SK-N-MC (cell line): Measurements from ENCODE around the gene ARHGAP44.

Experiments used
- EZH2 ChIP-seq: fragments of 200-600 bp; sonication (generic); IDR thresholded peaks from one replicate; pipeline ENCODE4 v1.6.1; 2017; ENCODE audit warnings: antibody characterized with exemption
- POLR2AphosphoS5 ChIP-seq: IDR thresholded peaks from 2 replicates; pipeline ENCODE4 v1.6.1; 2012; ENCODE audit warnings: mild to moderate bottlenecking, low read depth, low read length, borderline replicate concordance

- TF ChIP-seq EZH2 (no peak), POLR2AphosphoS5 (no peak)
Observed at GRCh38 chr17:12996941-12997340, 207.6 kb downstream of the ARHGAP44 start.
